ENCODE results near the gene SERPINE1.

The SERPINE1 gene

GRCh38 chr7:101134399-101134980 is 7.6 kb downstream of the SERPINE1 start:
- Histone ChIP-seq H3K4me1 (ENCODE audit: control insufficient read depth, low read depth, low read length) (no peaks in the 10 kb centered on the region), H3K4ac (ENCODE audit: low read depth, low read length) (no peak overlapping the region), H3K23ac (ENCODE audit: low read length) (no peak overlapping the region), H3K18ac (ENCODE audit: low read length) (no peak overlapping the region), H4K5ac (ENCODE audit: low read length) (no peak overlapping the region), H2BK15ac (replicated peaks; ENCODE audit: low read depth) (no peak overlapping the region), H3K9ac (ENCODE audit: low read length) (no peak overlapping the region), H3K36me3 (ENCODE audit: control insufficient read depth, insufficient read depth, low read length) (no peaks in the 10 kb centered on the region), H4K8ac (ENCODE audit: low read depth, low read length) (no peak overlapping the region), H2AK5ac (ENCODE audit: low read length) (no peak overlapping the region), H3K4me2 (ENCODE audit: low read length) (no peak overlapping the region), H3K27ac (ENCODE audit: low read depth, low read length) (no peak overlapping the region), H2BK5ac (ENCODE audit: low read length) (no peak overlapping the region), H2BK120ac (ENCODE audit: low read depth, low read length) (no peak overlapping the region), H3K79me1 (ENCODE audit: low read length) (no peaks in the 10 kb centered on the region), H3K79me2 (ENCODE audit: control insufficient read depth, insufficient read depth, low read length) (no peaks in the 10 kb centered on the region), H3K56ac (ENCODE audit: low read length) (peak overlapping the region; percentile 2), H3K4me3 (ENCODE audit: low read length) (no peak overlapping the region), H3K27me3 (ENCODE audit: insufficient read depth, low read length, poor library complexity) (no peaks in the 10 kb centered on the region)
- no CpG with 5 or more reads among the region's 6 CpGs for WGBS (ENCODE audit: extremely low coverage, insufficient coverage, low lambda C conversion rate)
- DNase-seq: no peak

- Histone ChIP-seq H3K79me2 (ENCODE audit: control insufficient read depth, insufficient read depth, low read length) (no peaks in the 10 kb centered on the region), H3K18ac (ENCODE audit: low read length) (no peak overlapping the region), H3K23ac (ENCODE audit: low read length) (no peak overlapping the region), H3K4me3 (ENCODE audit: low read length) (no peak overlapping the region), H3K4me2 (ENCODE audit: low read length) (no peak overlapping the region), H3K56ac (ENCODE audit: low read length) (peak overlapping the region; percentile 22), H3K4me1 (ENCODE audit: control insufficient read depth, low read depth, low read length) (no peaks in the 10 kb centered on the region), H2BK5ac (ENCODE audit: low read length) (no peak overlapping the region), H3K79me1 (ENCODE audit: low read length) (no peaks in the 10 kb centered on the region), H3K36me3 (ENCODE audit: control insufficient read depth, insufficient read depth, low read length) (no peaks in the 10 kb centered on the region), H3K9ac (ENCODE audit: low read length) (no peak overlapping the region), H3K27me3 (ENCODE audit: insufficient read depth, low read length, poor library complexity) (no peaks in the 10 kb centered on the region), H2BK120ac (ENCODE audit: low read depth, low read length) (no peak overlapping the region), H3K27ac (ENCODE audit: low read depth, low read length) (peak overlapping the region; percentile 6), H2BK15ac (replicated peaks; ENCODE audit: low read depth) (no peak overlapping the region), H3K4ac (ENCODE audit: low read depth, low read length) (no peak overlapping the region), H4K8ac (ENCODE audit: low read depth, low read length) (no peak overlapping the region), H2AK5ac (ENCODE audit: low read length) (no peak overlapping the region), H4K5ac (ENCODE audit: low read length) (no peak overlapping the region)
- no peak for DNase-seq
- no CpG with 5 or more reads among the region's 9 CpGs for WGBS (ENCODE audit: extremely low coverage, insufficient coverage, low lambda C conversion rate)
Measured at GRCh38 chr7:101137651-101138212, 10.8 kb downstream of the SERPINE1 start.

GRCh38 chr7:101138213-101138870 is 11.4 kb downstream of the SERPINE1 start:
- WGBS (ENCODE audit: extremely low coverage, insufficient coverage, low lambda C conversion rate): no CpG with 5 or more reads among the region's 16 CpGs
- Histone ChIP-seq H2BK15ac (replicated peaks; ENCODE audit: low read depth) (no peak overlapping the region), H3K4me2 (ENCODE audit: low read length) (peak overlapping the region; percentile 21), H3K56ac (ENCODE audit: low read length) (peak overlapping the region; percentile 82), H2BK5ac (ENCODE audit: low read length) (no peak overlapping the region), H3K4ac (ENCODE audit: low read depth, low read length) (no peak overlapping the region), H3K4me3 (ENCODE audit: low read length) (no peak overlapping the region), H3K27me3 (ENCODE audit: insufficient read depth, low read length, poor library complexity) (no peaks in the 10 kb centered on the region), H3K36me3 (ENCODE audit: control insufficient read depth, insufficient read depth, low read length) (no peaks in the 10 kb centered on the region), H3K27ac (ENCODE audit: low read depth, low read length) (peak overlapping the region; percentile 6), H2BK120ac (ENCODE audit: low read depth, low read length) (no peak overlapping the region), H3K4me1 (ENCODE audit: control insufficient read depth, low read depth, low read length) (no peaks in the 10 kb centered on the region), H2AK5ac (ENCODE audit: low read length) (no peak overlapping the region), H4K5ac (ENCODE audit: low read length) (no peak overlapping the region), H3K9ac (ENCODE audit: low read length) (peak overlapping the region; percentile 52), H3K79me2 (ENCODE audit: control insufficient read depth, insufficient read depth, low read length) (no peaks in the 10 kb centered on the region), H4K8ac (ENCODE audit: low read depth, low read length) (no peak overlapping the region), H3K23ac (ENCODE audit: low read length) (no peak overlapping the region), H3K79me1 (ENCODE audit: low read length) (no peaks in the 10 kb centered on the region), H3K18ac (ENCODE audit: low read length) (no peak overlapping the region)
- peak; percentile 98 for DNase-seq

GRCh38 chr7:101140339-101140699 is 13.4 kb downstream of the SERPINE1 start:
- Histone ChIP-seq H3K79me2 (ENCODE audit: control insufficient read depth, insufficient read depth, low read length) (no peaks in the 10 kb centered on the region), H3K36me3 (ENCODE audit: control insufficient read depth, insufficient read depth, low read length) (no peaks in the 10 kb centered on the region), H2BK120ac (ENCODE audit: low read depth, low read length) (no peak overlapping the region), H4K5ac (ENCODE audit: low read length) (no peak overlapping the region), H3K56ac (ENCODE audit: low read length) (no peak overlapping the region), H3K4me1 (ENCODE audit: control insufficient read depth, low read depth, low read length) (no peaks in the 10 kb centered on the region), H3K4ac (ENCODE audit: low read depth, low read length) (no peak overlapping the region), H3K4me3 (ENCODE audit: low read length) (no peak overlapping the region), H2AK5ac (ENCODE audit: low read length) (no peak overlapping the region), H3K27ac (ENCODE audit: low read depth, low read length) (no peak overlapping the region), H3K18ac (ENCODE audit: low read length) (no peak overlapping the region), H2BK15ac (replicated peaks; ENCODE audit: low read depth) (no peak overlapping the region), H3K23ac (ENCODE audit: low read length) (no peak overlapping the region), H3K27me3 (ENCODE audit: insufficient read depth, low read length, poor library complexity) (no peaks in the 10 kb centered on the region), H2BK5ac (ENCODE audit: low read length) (no peak overlapping the region), H3K9ac (ENCODE audit: low read length) (no peak overlapping the region), H3K79me1 (ENCODE audit: low read length) (no peaks in the 10 kb centered on the region), H4K8ac (ENCODE audit: low read depth, low read length) (no peak overlapping the region), H3K4me2 (ENCODE audit: low read length) (no peak overlapping the region)
- WGBS (ENCODE audit: extremely low coverage, insufficient coverage, low lambda C conversion rate): no CpG with 5 or more reads among the region's 3 CpGs
- DNase-seq: no peak

- H4K8ac ChIP-seq (ENCODE audit: low read depth, low read length): no peak overlapping the region
- H2BK120ac ChIP-seq (ENCODE audit: low read depth, low read length): no peak overlapping the region
- H3K18ac ChIP-seq (ENCODE audit: low read length): no peak overlapping the region
- H3K23ac ChIP-seq (ENCODE audit: low read length): no peak overlapping the region
- no peak overlapping the region for H3K4ac ChIP-seq (ENCODE audit: low read depth, low read length)
- H3K36me3 ChIP-seq (ENCODE audit: control insufficient read depth, insufficient read depth, low read length): no peaks in the 10 kb centered on the region
- peak overlapping the region; percentile 22 for H3K27ac ChIP-seq (ENCODE audit: low read depth, low read length)
- H4K5ac ChIP-seq (ENCODE audit: low read length): no peak overlapping the region
- no peak overlapping the region for H3K4me2 ChIP-seq (ENCODE audit: low read length)
- WGBS (ENCODE audit: extremely low coverage, insufficient coverage, low lambda C conversion rate): no CpG with 5 or more reads among the region's 4 CpGs
- H3K56ac ChIP-seq (ENCODE audit: low read length): peak overlapping the region; percentile 25
- no peaks in the 10 kb centered on the region for H3K79me2 ChIP-seq (ENCODE audit: control insufficient read depth, insufficient read depth, low read length)
- DNase-seq: no peak
- no peak overlapping the region for H2AK5ac ChIP-seq (ENCODE audit: low read length)
- no peaks in the 10 kb centered on the region for H3K27me3 ChIP-seq (ENCODE audit: insufficient read depth, low read length, poor library complexity)
- H3K4me1 ChIP-seq (ENCODE audit: control insufficient read depth, low read depth, low read length): no peaks in the 10 kb centered on the region
- H2BK15ac ChIP-seq (replicated peaks; ENCODE audit: low read depth): peak overlapping the region; percentile 3
- no peak overlapping the region for H3K9ac ChIP-seq (ENCODE audit: low read length)
- no peaks in the 10 kb centered on the region for H3K79me1 ChIP-seq (ENCODE audit: low read length)
- H2BK5ac ChIP-seq (ENCODE audit: low read length): no peak overlapping the region
- no peak overlapping the region for H3K4me3 ChIP-seq (ENCODE audit: low read length)
Measured at GRCh38 chr7:101140746-101141382, 14.0 kb downstream of the SERPINE1 start.
